CD14-positive monocyte (primary cell): ENCODE data around the gene EPAS1. TPM values are rescaled to one million over a fixed set of nuclear protein-coding genes. Genes with fewer than 3 reads are reported as not detected.

Experiments used
- DNase-seq, 3 donors: peaks; one replicate each; pipeline ENCODE4 v3.0.0-alpha.2; 2011 to 2022
- H2AFZ ChIP-seq: 2 replicates; pipeline ENCODE4 v1.6.0; 2012; ENCODE audit warnings: mild to moderate bottlenecking, low read depth, low read length, inconsistent platforms; ENCODE audit not compliant: insufficient read depth, poor library complexity, severe bottlenecking
- H3K27ac ChIP-seq, 2 donors: 1 replicate in 1 of 2; 2 replicates in 1 of 2; pipeline ENCODE4 v1.5.1; 2012 to 2013; ENCODE audit warnings: low read length in 2 of 2, control low read depth in 1 of 2, inconsistent platforms in 1 of 2, low read depth in 1 of 2, mild to moderate bottlenecking in 1 of 2
- H3K27me3 ChIP-seq, 2 donors: one replicate each; pipeline versions ENCODE4 v1.6.0 to v1.6.1; 2011 to 2013; ENCODE audit warnings: low read length in 2 of 2; ENCODE audit not compliant: control insufficient read depth in 2 of 2, insufficient read depth in 2 of 2
- H3K36me3 ChIP-seq, 2 donors: replicated peaks in 1 of 2; 1 replicate in 1 of 2; 2 replicates in 1 of 2; pipeline versions ENCODE4 v1.5.1 to v1.6.1; 2012 to 2013; ENCODE audit warnings: low read length in 2 of 2, control low read depth in 1 of 2, inconsistent platforms in 1 of 2, mild to moderate bottlenecking in 1 of 2; ENCODE audit not compliant: insufficient read depth in 2 of 2, control insufficient read depth in 1 of 2
- H3K4me1 ChIP-seq, 2 donors: 1 replicate in 1 of 2; 2 replicates in 1 of 2; pipeline versions ENCODE4 v1.5.1 to v1.6.1; 2012 to 2013; ENCODE audit warnings: low read length in 2 of 2, control low read depth in 1 of 2, inconsistent platforms in 1 of 2, mild to moderate bottlenecking in 1 of 2, moderate library complexity in 1 of 2; ENCODE audit not compliant: insufficient read depth in 2 of 2, control insufficient read depth in 1 of 2
- H3K4me2 ChIP-seq: replicated peaks from 2 replicates; pipeline ENCODE3; 2012; ENCODE audit warnings: low read length, moderate library complexity, mild to moderate bottlenecking; ENCODE audit not compliant: poor library complexity, severe bottlenecking; ENCODE audit errors: extremely low read depth
- H3K4me3 ChIP-seq, 3 experiments: fragments of 200-600 bp in 1 of 3; sonication (generic) in 1 of 3; replicated peaks in 1 of 3; 1 replicate in 2 of 3; 2 replicates in 1 of 3; pipeline ENCODE4 v1.5.1; 2011 to 2013; ENCODE audit warnings: low read length in 3 of 3, mild to moderate bottlenecking in 3 of 3, control low read depth in 2 of 3, low read depth in 2 of 3, inconsistent platforms in 1 of 3, moderate library complexity in 1 of 3
- H3K79me2 ChIP-seq: 2 replicates; pipeline ENCODE4 v1.6.0; 2012; ENCODE audit warnings: mild to moderate bottlenecking, control low read depth, inconsistent platforms, low read length, moderate library complexity; ENCODE audit not compliant: insufficient read depth
- H3K9ac ChIP-seq: 2 replicates; pipeline ENCODE4 v1.6.0; 2017; ENCODE audit warnings: low read length, mild to moderate bottlenecking; ENCODE audit not compliant: insufficient read depth, poor library complexity, severe bottlenecking
- H3K9me3 ChIP-seq, 2 donors: replicated peaks in 1 of 2; 1 replicate in 1 of 2; 2 replicates in 1 of 2; pipeline versions ENCODE4 v1.5.1 to v1.6.1; 2012 to 2013; ENCODE audit warnings: low read length in 2 of 2, control low read depth in 1 of 2; ENCODE audit not compliant: control insufficient read depth in 1 of 2, insufficient read depth in 1 of 2
- H4K20me1 ChIP-seq: 2 replicates; pipeline ENCODE4 v1.6.0; 2012; ENCODE audit warnings: mild to moderate bottlenecking, low read length, control low read depth, moderate library complexity; ENCODE audit not compliant: insufficient read depth
- H3K27ac Mint-ChIP-seq, 7 donors: one replicate each; pipeline ENCODE4 v1.8.0; 2020; ENCODE audit warnings: mild to moderate bottlenecking in 7 of 7, mixed read lengths in 7 of 7, moderate library complexity in 6 of 7, inconsistent platforms in 2 of 7
- H3K27me3 Mint-ChIP-seq, 3 donors: one replicate each; pipeline ENCODE4 v1.8.0; 2021 to 2022; ENCODE audit warnings: low read depth in 3 of 3, mild to moderate bottlenecking in 3 of 3, mixed read lengths in 3 of 3, moderate library complexity in 3 of 3, inconsistent platforms in 1 of 3
- H3K36me3 Mint-ChIP-seq, 2 donors: one replicate each; pipeline ENCODE4 v1.8.0; 2020; ENCODE audit warnings: mixed read lengths in 2 of 2, inconsistent platforms in 1 of 2, mild to moderate bottlenecking in 1 of 2
- H3K4me1 Mint-ChIP-seq: one replicate; pipeline ENCODE4 v1.8.0; 2020; ENCODE audit warnings: mild to moderate bottlenecking, mixed read lengths
- H3K4me3 Mint-ChIP-seq, 2 donors: one replicate each; pipeline ENCODE4 v1.8.0; 2020; ENCODE audit warnings: mild to moderate bottlenecking in 2 of 2, mixed read lengths in 2 of 2, moderate library complexity in 1 of 2
- H3K9me3 Mint-ChIP-seq, 7 donors: one replicate each; pipeline ENCODE4 v1.8.0; 2020 to 2022; ENCODE audit warnings: mixed read lengths in 7 of 7, mild to moderate bottlenecking in 6 of 7, moderate library complexity in 6 of 7, inconsistent platforms in 2 of 7
- CTCF ChIP-seq: fragments of 200-600 bp; IDR thresholded peaks from one replicate; pipeline ENCODE4 v1.8.0; 2022; ENCODE audit warnings: antibody characterized with exemption, mild to moderate bottlenecking
- WGBS: methylation state at CpG from one replicate; pipeline ENCODE4 v1.1.5; 2013; ENCODE audit warnings: missing lambda C conversion rate; ENCODE audit not compliant: insufficient coverage; 5-methylcytosine and 5-hydroxymethylcytosine counted together
- intact Hi-C, 2 donors: fragments of 100-400 bp; cut with micrococcal nuclease; formaldehyde crosslinking; loops; one replicate each; pipeline versions ENCODE4 v1.15.0 to v1.15.1; 2023
- polyA plus RNA-seq, 3 donors: library from polyadenylated mRNA; depleted of rRNA in 1 of 3; unstranded in 2 of 3; stranded (reverse) in 1 of 3; fragments of 300-500 nt in 2 of 3; fragments of >200 nt in 1 of 3; fragmentation: Illumina TruSeq in 2 of 3; gene quantifications; 1 replicate in 2 of 3; 2 replicates in 1 of 3; pipeline ENCODE4 v1.2.3, GENCODE V29; 2012 to 2021

EPAS1 gene
- polyA plus RNA-seq, 3 donors, result 0.11 to 1.0 (median 0.88) TPM

GRCh38 chr2:46342566-46343315 lies 45.5 kb downstream of the EPAS1 start:
- H3K36me3 Mint-ChIP-seq, result no peaks in the 10 kb centered on the region
- intact Hi-C loops, result no loop called here
- TF ChIP-seq CTCF, result no peak
- no peak overlapping the region for H3K4me3 Mint-ChIP-seq
- Histone ChIP-seq H3K79me2 (no peaks in the 10 kb centered on the region), H3K27me3 (no peaks in the 10 kb centered on the region), H3K27ac (no peak overlapping the region), H2AFZ (no peak overlapping the region), H3K36me3 (no peaks in the 10 kb centered on the region), H3K4me1 (no peaks in the 10 kb centered on the region), H4K20me1 (no peaks in the 10 kb centered on the region), H3K4me2 (no peak overlapping the region), H3K4me3 (no peak overlapping the region), H3K9me3 (no peaks in the 10 kb centered on the region), H3K9ac (no peak overlapping the region)
- no peaks in the 10 kb centered on the region for H3K9me3 Mint-ChIP-seq
- H3K27ac Mint-ChIP-seq, result no peak overlapping the region
- no peak for DNase-seq
- 95% methylated on average over 4 of the region's 9 CpGs for WGBS
- H3K27me3 Mint-ChIP-seq, result peaks cover 6 to 8% (median 8%) of the 10 kb centered on the region in 3 donors
- H3K4me1 Mint-ChIP-seq, result no peaks in the 10 kb centered on the region

- H3K79me2 ChIP-seq, result no peaks in the 10 kb centered on the region
- H2AFZ ChIP-seq, result no peak overlapping the region
- H3K36me3 ChIP-seq, result no peaks in the 10 kb centered on the region
- no peak for TF ChIP-seq CTCF
- H3K36me3 Mint-ChIP-seq, result no peaks in the 10 kb centered on the region
- H3K27me3 ChIP-seq, result no peaks in the 10 kb centered on the region
- no peak overlapping the region for H3K27ac Mint-ChIP-seq
- no peak overlapping the region for H3K4me3 Mint-ChIP-seq
- no peaks in the 10 kb centered on the region for H3K4me1 Mint-ChIP-seq
- H3K4me1 ChIP-seq, result no peaks in the 10 kb centered on the region
- peaks cover 6 to 12% (median 6%) of the 10 kb centered on the region in 3 donors for H3K27me3 Mint-ChIP-seq
- no peaks in the 10 kb centered on the region for H3K9me3 Mint-ChIP-seq
- no peak overlapping the region for H3K9ac ChIP-seq
- H4K20me1 ChIP-seq, result no peaks in the 10 kb centered on the region
- H3K27ac ChIP-seq, result no peak overlapping the region
- H3K4me3 ChIP-seq, result no peak overlapping the region
- no CpG with 5 or more reads among the region's 5 CpGs for WGBS
- DNase-seq, result no peak
- H3K9me3 ChIP-seq, result no peaks in the 10 kb centered on the region
- intact Hi-C loops, result no loop called here
- H3K4me2 ChIP-seq, result no peak overlapping the region
Observed at GRCh38 chr2:46344706-46345105, 47.5 kb downstream of the EPAS1 start.
